Nephron progenitor cell (in vitro differentiated cells): ENCODE measurements around the gene RNASE4.

Experiments
- DNase-seq: peaks from one replicate; pipeline ENCODE4 v3.0.0; 2021
- H3K27ac Mint-ChIP-seq: 2 replicates; pipeline ENCODE4 v1.8.0; 2021; ENCODE audit warnings: mild to moderate bottlenecking, moderate library complexity, mixed read lengths
- H3K27me3 Mint-ChIP-seq: 2 replicates; pipeline ENCODE4 v1.8.0; 2021; ENCODE audit warnings: mild to moderate bottlenecking, low read depth, mixed read lengths; ENCODE audit not compliant: poor library complexity
- H3K36me3 Mint-ChIP-seq: 2 replicates; pipeline ENCODE4 v1.8.0; 2021; ENCODE audit warnings: low read depth, mixed read lengths
- H3K4me1 Mint-ChIP-seq: 2 replicates; pipeline ENCODE4 v1.8.0; 2021; ENCODE audit warnings: mixed read lengths
- H3K4me3 Mint-ChIP-seq: 2 replicates; pipeline ENCODE4 v1.8.0; 2021; ENCODE audit warnings: mild to moderate bottlenecking, moderate library complexity, mixed read lengths
- H3K9me3 Mint-ChIP-seq: 2 replicates; pipeline ENCODE4 v1.8.0; 2021; ENCODE audit warnings: mild to moderate bottlenecking, moderate library complexity, mixed read lengths
- TF ChIP-seq, protein P1 (sequence below): fragments of 200-600 bp; sonication (generic); IDR thresholded peaks from 2 replicates; pipeline ENCODE4 v1.5.0; 2021; ENCODE audit warnings: antibody characterized with exemption

RNASE4 gene

DNA sequence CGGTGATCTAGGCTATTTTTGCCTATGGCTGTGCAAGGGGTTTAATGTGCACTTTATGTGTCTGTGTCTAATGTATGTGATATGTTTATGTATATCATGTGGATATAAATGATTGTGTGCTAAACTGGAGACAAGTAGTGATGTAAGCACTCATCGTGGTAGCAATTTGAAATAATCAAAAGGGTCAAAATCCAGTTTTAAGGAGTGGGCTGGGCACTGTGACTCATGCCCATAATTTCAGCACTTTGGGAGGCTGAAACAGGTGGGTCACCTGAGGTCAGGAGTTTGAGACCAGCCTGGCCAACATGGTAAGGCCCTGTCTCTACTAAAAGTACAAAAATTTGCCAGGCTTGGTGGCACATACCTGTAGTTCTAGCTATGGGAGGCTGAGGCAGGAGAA is 64.1 kb downstream of the RNASE4 start:
- Mint-ChIP-seq H3K27me3 (peaks cover 6% of the 10 kb centered on the region), H3K27ac (no peak overlapping the region), H3K4me3 (no peak overlapping the region), H3K9me3 (peaks cover 20% of the 10 kb centered on the region), H3K36me3 (peaks cover 8% of the 10 kb centered on the region), H3K4me1 (peaks cover 11% of the 10 kb centered on the region)
- TF ChIP-seq, protein P1, sequence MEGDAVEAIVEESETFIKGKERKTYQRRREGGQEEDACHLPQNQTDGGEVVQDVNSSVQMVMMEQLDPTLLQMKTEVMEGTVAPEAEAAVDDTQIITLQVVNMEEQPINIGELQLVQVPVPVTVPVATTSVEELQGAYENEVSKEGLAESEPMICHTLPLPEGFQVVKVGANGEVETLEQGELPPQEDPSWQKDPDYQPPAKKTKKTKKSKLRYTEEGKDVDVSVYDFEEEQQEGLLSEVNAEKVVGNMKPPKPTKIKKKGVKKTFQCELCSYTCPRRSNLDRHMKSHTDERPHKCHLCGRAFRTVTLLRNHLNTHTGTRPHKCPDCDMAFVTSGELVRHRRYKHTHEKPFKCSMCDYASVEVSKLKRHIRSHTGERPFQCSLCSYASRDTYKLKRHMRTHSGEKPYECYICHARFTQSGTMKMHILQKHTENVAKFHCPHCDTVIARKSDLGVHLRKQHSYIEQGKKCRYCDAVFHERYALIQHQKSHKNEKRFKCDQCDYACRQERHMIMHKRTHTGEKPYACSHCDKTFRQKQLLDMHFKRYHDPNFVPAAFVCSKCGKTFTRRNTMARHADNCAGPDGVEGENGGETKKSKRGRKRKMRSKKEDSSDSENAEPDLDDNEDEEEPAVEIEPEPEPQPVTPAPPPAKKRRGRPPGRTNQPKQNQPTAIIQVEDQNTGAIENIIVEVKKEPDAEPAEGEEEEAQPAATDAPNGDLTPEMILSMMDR = no peak
- DNase-seq = no peak

DNA sequence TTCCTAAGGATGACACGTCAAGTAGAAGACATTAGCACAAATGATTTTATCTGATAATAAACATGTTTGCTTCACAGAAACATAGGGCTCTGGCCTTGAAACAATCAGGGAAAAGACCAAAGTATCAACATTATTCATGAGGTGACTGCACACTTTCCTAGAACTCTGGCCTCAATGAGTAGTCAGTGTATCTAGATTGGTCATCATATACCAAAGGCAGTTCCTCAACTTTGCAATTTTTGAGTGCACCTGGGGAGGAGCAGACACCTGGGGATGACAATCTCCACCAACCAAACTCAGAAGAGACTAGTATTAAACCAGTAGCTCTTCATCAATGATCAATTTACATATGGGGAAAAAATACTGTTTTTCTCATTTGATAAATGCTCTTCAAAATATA is 65.8 kb downstream of the RNASE4 start:
- Mint-ChIP-seq H3K36me3 (peaks cover 9% of the 10 kb centered on the region), H3K27me3 (peaks cover 6% of the 10 kb centered on the region), H3K9me3 (peaks cover 20% of the 10 kb centered on the region), H3K4me1 (peaks cover 11% of the 10 kb centered on the region), H3K27ac (no peak overlapping the region), H3K4me3 (no peak overlapping the region)
- TF ChIP-seq, protein P1 = no peak
- DNase-seq = no peak
